ENCODE results near the gene IFITM2. TPM values are rescaled to one million over a fixed set of nuclear protein-coding genes. Genes with fewer than 3 reads are reported as not detected.
A peak's percentile ranks its signal among the peaks of the same experiment; 100 is the strongest.
"Not testable (repeated sequence)": the region's sequence is repeated elsewhere in the genome, so short reads cannot be mapped to it uniquely, and the experiment has no call there.

The IFITM2 gene
- total and polyA plus RNA-seq, 4 donors: 424 to 1,109 (median 768) TPM

GRCh38 chr11:326592-326841 is 18.9 kb downstream of the IFITM2 start:
- H3K4me3 ChIP-seq (ENCODE audit: low read length in 2 of 2): no peak overlapping the region
- ATAC-seq (ENCODE audit: low FRiP score) (peak; percentile 40), DNase-seq (no peak)
- H3K4me1 ChIP-seq (ENCODE audit: control insufficient read depth in 1 of 2, insufficient read depth in 2 of 2, low read length in 2 of 2): no peaks in the 10 kb centered on the region
- no peaks in the 10 kb centered on the region for H3K9me3 ChIP-seq (ENCODE audit: control insufficient read depth, low read length)
- H3K36me3 ChIP-seq (ENCODE audit: control insufficient read depth in 1 of 2, insufficient read depth in 2 of 2, low read length in 1 of 2): no peaks in the 10 kb centered on the region
- no peak overlapping the region for H3K27ac ChIP-seq (ENCODE audit: low read depth in 1 of 2, low read length in 2 of 2)
- intact Hi-C loops (cut with DNase I): no loop called here
- no peaks in the 10 kb centered on the region for H3K27me3 ChIP-seq (ENCODE audit: control insufficient read depth in 1 of 2, insufficient read depth in 2 of 2, low read length in 1 of 2)
- 87 to 91% methylated on average over 6 of the region's 6 CpGs for WGBS, 2 donors

- intact Hi-C loops (cut with DNase I): no loop called here
- Histone ChIP-seq H3K36me3 (ENCODE audit: control insufficient read depth in 1 of 2, insufficient read depth in 2 of 2, low read length in 1 of 2) (no peaks in the 10 kb centered on the region), H3K4me3 (ENCODE audit: low read length in 2 of 2) (no peak overlapping the region), H3K4me1 (ENCODE audit: control insufficient read depth in 1 of 2, insufficient read depth in 2 of 2, low read length in 2 of 2) (no peaks in the 10 kb centered on the region), H3K27me3 (ENCODE audit: control insufficient read depth in 1 of 2, insufficient read depth in 2 of 2, low read length in 1 of 2) (no peaks in the 10 kb centered on the region), H3K9me3 (ENCODE audit: control insufficient read depth, low read length) (no peaks in the 10 kb centered on the region), H3K27ac (ENCODE audit: low read depth in 1 of 2, low read length in 2 of 2) (no peak overlapping the region)
- 37 to 40% methylated on average over 19 of the region's 19 CpGs for WGBS, 2 donors
- DNase-seq (peak; percentile 91 to 92), ATAC-seq (ENCODE audit: low FRiP score) (peak; percentile 83)
Observed at GRCh38 chr11:326842-327580, 19.4 kb downstream of the IFITM2 start.

- intact Hi-C loops (cut with DNase I): no loop called here
- Histone ChIP-seq H3K9me3 (ENCODE audit: control insufficient read depth, low read length) (no peaks in the 10 kb centered on the region), H3K27ac (ENCODE audit: low read depth in 1 of 2, low read length in 2 of 2) (no peak overlapping the region), H3K36me3 (ENCODE audit: control insufficient read depth in 1 of 2, insufficient read depth in 2 of 2, low read length in 1 of 2) (no peaks in the 10 kb centered on the region), H3K4me3 (ENCODE audit: low read length in 2 of 2) (no peak overlapping the region), H3K4me1 (ENCODE audit: control insufficient read depth in 1 of 2, insufficient read depth in 2 of 2, low read length in 2 of 2) (no peaks in the 10 kb centered on the region), H3K27me3 (ENCODE audit: control insufficient read depth in 1 of 2, insufficient read depth in 2 of 2, low read length in 1 of 2) (no peaks in the 10 kb centered on the region)
- no peak for ATAC-seq (ENCODE audit: low FRiP score)
- 97% methylated on average over 3 of the region's 3 CpGs for WGBS, 2 donors
- no peak for DNase-seq
Observed at GRCh38 chr11:327581-327923, 19.9 kb downstream of the IFITM2 start.

GRCh38 chr11:328012-328411 is 20.4 kb downstream of the IFITM2 start:
- no peaks in the 10 kb centered on the region for H3K9me3 ChIP-seq (ENCODE audit: control insufficient read depth, low read length)
- H3K4me3 ChIP-seq (ENCODE audit: low read length in 2 of 2): no peak overlapping the region
- no peak overlapping the region for H3K27ac ChIP-seq (ENCODE audit: low read depth in 1 of 2, low read length in 2 of 2)
- H3K27me3 ChIP-seq (ENCODE audit: control insufficient read depth in 1 of 2, insufficient read depth in 2 of 2, low read length in 1 of 2): no peaks in the 10 kb centered on the region
- intact Hi-C loops (cut with DNase I): no loop called here
- WGBS, 2 donors: 97 to 99% methylated on average over 13 of the region's 13 CpGs
- DNase-seq (peak in 1 of 2 donors; percentile 46), ATAC-seq (ENCODE audit: low FRiP score) (no peak)
- H3K4me1 ChIP-seq (ENCODE audit: control insufficient read depth in 1 of 2, insufficient read depth in 2 of 2, low read length in 2 of 2): no peaks in the 10 kb centered on the region
- H3K36me3 ChIP-seq (ENCODE audit: control insufficient read depth in 1 of 2, insufficient read depth in 2 of 2, low read length in 1 of 2): no peaks in the 10 kb centered on the region

GRCh38 chr11:328516-329100 is 21.0 kb downstream of the IFITM2 start:
- H3K27ac ChIP-seq (ENCODE audit: low read depth in 1 of 2, low read length in 2 of 2); intact Hi-C loops (cut with DNase I); H3K4me1 ChIP-seq (ENCODE audit: control insufficient read depth in 1 of 2, insufficient read depth in 2 of 2, low read length in 2 of 2): not testable (repeated sequence)

DNA sequence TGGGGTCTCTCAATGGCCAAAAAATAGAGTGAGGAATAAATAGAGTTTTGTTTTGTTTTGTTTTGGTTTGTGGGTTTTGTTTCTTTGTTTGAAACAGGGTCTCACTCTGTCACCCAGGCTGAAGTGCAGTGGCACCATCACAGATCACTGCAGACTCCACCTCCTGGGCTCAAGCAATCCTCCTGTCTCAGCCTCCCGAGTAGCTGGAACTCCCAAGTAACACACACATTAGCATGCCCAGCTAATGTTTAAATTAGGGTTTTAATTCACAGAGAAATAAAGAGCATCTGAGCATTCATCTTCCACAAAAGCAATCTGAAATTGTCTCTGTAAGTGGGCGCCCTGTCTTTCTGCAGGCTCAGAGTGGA is 22.3 kb downstream of the IFITM2 start:
- ATAC-seq (ENCODE audit: low FRiP score): no peak
- no peaks in the 10 kb centered on the region for H3K36me3 ChIP-seq (ENCODE audit: control insufficient read depth in 1 of 2, insufficient read depth in 2 of 2, low read length in 1 of 2)
- intact Hi-C loops (cut with DNase I): loop anchor here in 1 of 2 donors (2.0 kb wide), 1 partner anchor 21 kb away; no protein-coding TSS in a partner anchor
- H3K4me1 ChIP-seq (ENCODE audit: control insufficient read depth in 1 of 2, insufficient read depth in 2 of 2, low read length in 2 of 2): no peaks in the 10 kb centered on the region
- no peaks in the 10 kb centered on the region for H3K9me3 ChIP-seq (ENCODE audit: control insufficient read depth, low read length)
- no peaks in the 10 kb centered on the region for H3K27me3 ChIP-seq (ENCODE audit: control insufficient read depth in 1 of 2, insufficient read depth in 2 of 2, low read length in 1 of 2)
- peak in 1 of 2 donors; percentile 1 for DNase-seq
- H3K27ac ChIP-seq (ENCODE audit: low read depth in 1 of 2, low read length in 2 of 2): no peak overlapping the region
- 95 to 96% methylated on average over 2 of the region's 2 CpGs for WGBS, 2 donors
- H3K4me3 ChIP-seq (ENCODE audit: low read length in 2 of 2): no peak overlapping the region

More at GRCh38 chr11:328516-329100, 21.0 kb downstream of the IFITM2 start:
- ATAC-seq (ENCODE audit: low FRiP score); H3K27me3 ChIP-seq (ENCODE audit: control insufficient read depth in 1 of 2, insufficient read depth in 2 of 2, low read length in 1 of 2); H3K4me3 ChIP-seq (ENCODE audit: low read length in 2 of 2); H3K36me3 ChIP-seq (ENCODE audit: control insufficient read depth in 1 of 2, insufficient read depth in 2 of 2, low read length in 1 of 2); H3K9me3 ChIP-seq (ENCODE audit: control insufficient read depth, low read length): not testable (repeated sequence)
- WGBS, 2 donors: 92 to 94% methylated on average over 15 of the region's 15 CpGs
- peak in 1 of 2 donors; percentile 28 for DNase-seq

- peak in 1 of 2 donors; percentile 71 for DNase-seq
- WGBS, 2 donors: 84 to 86% methylated on average over 13 to 14 of the region's 14 CpGs
- ATAC-seq (ENCODE audit: low FRiP score): no peak
- H3K27ac ChIP-seq (ENCODE audit: low read depth in 1 of 2, low read length in 2 of 2): no peak overlapping the region
- no peaks in the 10 kb centered on the region for H3K9me3 ChIP-seq (ENCODE audit: control insufficient read depth, low read length)
- no peaks in the 10 kb centered on the region for H3K27me3 ChIP-seq (ENCODE audit: control insufficient read depth in 1 of 2, insufficient read depth in 2 of 2, low read length in 1 of 2)
- H3K4me1 ChIP-seq (ENCODE audit: control insufficient read depth in 1 of 2, insufficient read depth in 2 of 2, low read length in 2 of 2): no peaks in the 10 kb centered on the region
- intact Hi-C loops (cut with DNase I): loop anchor here in 1 of 2 donors (2.0 kb wide), 1 partner anchor 21 kb away; no protein-coding TSS in a partner anchor
- H3K4me3 ChIP-seq (ENCODE audit: low read length in 2 of 2): no peak overlapping the region
- H3K36me3 ChIP-seq (ENCODE audit: control insufficient read depth in 1 of 2, insufficient read depth in 2 of 2, low read length in 1 of 2): no peaks in the 10 kb centered on the region
Observed at GRCh38 chr11:330307-330693, 22.7 kb downstream of the IFITM2 start.

DNA sequence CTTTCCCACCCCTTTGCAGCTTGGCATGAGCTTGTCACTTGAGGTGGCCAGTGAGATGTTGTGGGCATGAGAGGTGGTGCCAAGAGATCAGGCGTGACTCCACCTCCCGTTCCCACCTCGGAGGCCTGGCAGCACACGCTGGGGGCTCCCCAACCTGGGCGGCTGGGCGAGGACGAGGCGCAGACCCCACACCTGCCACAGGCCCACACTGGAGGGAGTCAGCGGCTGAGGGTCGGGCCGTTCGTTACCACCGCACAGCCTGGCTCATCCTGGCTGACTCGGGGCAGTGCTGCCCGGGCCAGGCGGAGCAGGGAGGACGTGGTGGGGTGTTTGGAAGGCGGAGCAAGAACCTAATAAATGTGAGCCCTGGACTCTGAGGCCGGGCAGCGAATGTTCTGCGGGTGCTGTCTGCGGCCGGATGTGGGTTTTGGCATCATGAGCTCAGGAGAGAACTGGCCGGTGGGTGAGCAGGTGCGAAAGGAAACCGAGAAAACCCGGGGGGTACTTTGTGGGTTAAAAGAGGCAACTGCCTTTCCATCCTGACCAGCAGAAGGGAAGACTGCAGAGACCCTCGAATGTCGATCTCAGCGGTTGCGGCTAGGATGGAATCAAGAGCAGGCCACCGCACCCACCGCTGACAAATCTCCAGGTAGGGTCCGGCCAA is 23.2 kb downstream of the IFITM2 start:
- ATAC-seq (ENCODE audit: low FRiP score) (no peak), DNase-seq (peak in 1 of 2 donors; percentile 72)
- intact Hi-C loops (cut with DNase I): loop anchor here in 1 of 2 donors (2.0 kb wide), 1 partner anchor 20 kb away; no protein-coding TSS in a partner anchor
- no peaks in the 10 kb centered on the region for H3K36me3 ChIP-seq (ENCODE audit: control insufficient read depth in 1 of 2, insufficient read depth in 2 of 2, low read length in 1 of 2)
- H3K27ac ChIP-seq (ENCODE audit: low read depth in 1 of 2, low read length in 2 of 2): no peak overlapping the region
- H3K4me1 ChIP-seq (ENCODE audit: control insufficient read depth in 1 of 2, insufficient read depth in 2 of 2, low read length in 2 of 2): no peaks in the 10 kb centered on the region
- no peaks in the 10 kb centered on the region for H3K9me3 ChIP-seq (ENCODE audit: control insufficient read depth, low read length)
- H3K27me3 ChIP-seq (ENCODE audit: control insufficient read depth in 1 of 2, insufficient read depth in 2 of 2, low read length in 1 of 2): no peaks in the 10 kb centered on the region
- 85 to 86% methylated on average over 34 of the region's 34 CpGs for WGBS, 2 donors
- no peak overlapping the region for H3K4me3 ChIP-seq (ENCODE audit: low read length in 2 of 2)
